ENCODE data around the gene R3HDM1. TPM values are rescaled to one million over a fixed set of nuclear protein-coding genes. Genes with fewer than 3 reads are reported as not detected.
"Not testable (repeated sequence)": the region's sequence is repeated elsewhere in the genome, so short reads cannot be mapped to it uniquely, and the experiment has no call there.

Gene R3HDM1
- total RNA-seq, result 10 to 100 TPM; 14.6 to 21.6 (median 17.7) TPM

DNA sequence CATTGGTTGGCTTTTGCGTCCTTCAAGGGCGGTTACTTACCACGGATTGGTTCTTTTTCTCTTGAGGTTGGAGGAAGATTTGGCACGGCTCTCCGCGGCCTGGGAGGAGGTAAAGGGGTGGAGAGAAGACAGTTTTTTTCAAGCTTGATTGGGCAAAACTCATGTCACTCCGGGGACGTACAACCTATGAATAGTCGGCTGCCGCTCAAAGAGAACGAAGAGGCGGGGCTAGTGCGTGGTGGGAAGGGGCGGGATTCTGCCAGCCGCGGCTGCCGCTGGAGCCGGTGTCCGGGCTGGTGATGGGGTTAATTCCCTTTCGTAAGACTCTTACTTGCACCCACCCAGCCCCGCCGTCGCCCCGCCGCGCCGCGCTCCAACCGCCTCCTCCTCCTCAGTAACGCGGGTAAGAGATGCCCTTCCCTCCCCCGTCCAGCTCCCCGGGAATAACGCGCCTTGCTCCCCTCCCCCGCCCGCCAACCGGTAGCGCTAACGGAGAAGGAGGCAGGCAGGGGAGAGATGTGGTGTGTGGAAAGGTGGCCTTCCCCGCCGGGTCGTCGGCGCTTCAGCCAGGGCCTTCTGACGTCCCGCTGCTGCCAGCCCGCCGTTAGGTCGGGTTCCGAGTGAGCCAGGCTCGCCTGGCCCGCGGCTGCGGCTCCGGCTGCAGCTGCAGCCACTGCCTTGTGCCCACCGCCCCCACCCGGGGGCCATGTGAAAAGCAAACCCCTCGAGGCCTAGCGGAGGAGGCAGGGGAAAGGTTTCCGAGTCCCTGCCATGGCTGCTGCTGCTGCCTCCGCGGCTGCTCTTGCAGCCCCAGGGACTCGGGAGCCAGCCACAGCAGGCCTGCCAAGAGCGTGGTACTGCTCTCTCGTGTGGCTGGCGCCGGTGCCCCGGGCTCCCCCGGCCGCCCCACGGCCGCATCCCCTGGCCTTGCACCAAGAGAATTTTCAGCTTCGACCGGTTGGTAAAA, at the start of gene R3HDM1:
R3HDM1 (plus strand) TSS at position 254 of the 967 bp plus-strand sequence. CDS start 73,362 bp downstream, outside the sequence.
- H3K36me3 ChIP-seq, result no peaks in the 10 kb centered on the region
- intact Hi-C loops (cut with DNase I; ENCODE audit: low total_unique reads), result no loop called here
- H3K4me1 ChIP-seq, result no peaks in the 10 kb centered on the region
- no peaks in the 10 kb centered on the region for H3K27me3 ChIP-seq
- TF ChIP-seq, protein P1, sequence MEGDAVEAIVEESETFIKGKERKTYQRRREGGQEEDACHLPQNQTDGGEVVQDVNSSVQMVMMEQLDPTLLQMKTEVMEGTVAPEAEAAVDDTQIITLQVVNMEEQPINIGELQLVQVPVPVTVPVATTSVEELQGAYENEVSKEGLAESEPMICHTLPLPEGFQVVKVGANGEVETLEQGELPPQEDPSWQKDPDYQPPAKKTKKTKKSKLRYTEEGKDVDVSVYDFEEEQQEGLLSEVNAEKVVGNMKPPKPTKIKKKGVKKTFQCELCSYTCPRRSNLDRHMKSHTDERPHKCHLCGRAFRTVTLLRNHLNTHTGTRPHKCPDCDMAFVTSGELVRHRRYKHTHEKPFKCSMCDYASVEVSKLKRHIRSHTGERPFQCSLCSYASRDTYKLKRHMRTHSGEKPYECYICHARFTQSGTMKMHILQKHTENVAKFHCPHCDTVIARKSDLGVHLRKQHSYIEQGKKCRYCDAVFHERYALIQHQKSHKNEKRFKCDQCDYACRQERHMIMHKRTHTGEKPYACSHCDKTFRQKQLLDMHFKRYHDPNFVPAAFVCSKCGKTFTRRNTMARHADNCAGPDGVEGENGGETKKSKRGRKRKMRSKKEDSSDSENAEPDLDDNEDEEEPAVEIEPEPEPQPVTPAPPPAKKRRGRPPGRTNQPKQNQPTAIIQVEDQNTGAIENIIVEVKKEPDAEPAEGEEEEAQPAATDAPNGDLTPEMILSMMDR (IDR thresholded peaks at IDR 0.05), result no peak
- TF ChIP-seq POLR2AphosphoS5 (IDR thresholded peaks at IDR 0.05), result peak in 1 of 3 donors; percentile 8
- H3K4me3 ChIP-seq, result peak within 1 kb of the TSS; percentile 74 to 90 (median 82)
- H3K27ac ChIP-seq, result peak within 1 kb of the TSS; percentile 92 to 95
- peak; percentile 96 to 99 for DNase-seq (ENCODE audit: low spot score in 2 of 2)
- H3K9me3 ChIP-seq, result no peaks in the 10 kb centered on the region

DNA sequence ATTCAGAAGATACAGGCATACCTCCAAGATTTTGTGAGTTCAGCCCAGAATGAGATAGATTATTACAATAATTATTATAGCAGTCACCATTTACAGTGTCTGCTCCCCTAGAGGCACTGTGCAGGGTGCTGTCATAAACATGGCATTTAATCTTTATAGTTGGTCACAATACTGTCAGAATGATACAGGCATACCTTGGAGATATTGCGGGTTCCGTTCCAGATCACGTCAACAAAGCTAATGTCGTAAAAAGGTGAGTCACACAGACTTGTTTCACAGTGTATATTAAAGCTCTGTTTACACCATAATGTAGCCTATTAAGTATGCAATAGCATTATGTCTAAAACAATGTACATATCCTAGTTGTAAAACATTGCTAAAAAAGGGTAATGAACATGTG, 45.8 kb upstream of the R3HDM1 start:
- H3K27ac ChIP-seq, result no peak overlapping the region
- H3K9me3 ChIP-seq, result peaks cover 0 to 8% of the 10 kb centered on the region in 2 donors
- TF ChIP-seq POLR2AphosphoS5 (IDR thresholded peaks at IDR 0.05) (no peak), POLR2A (IDR thresholded peaks at IDR 0.05) (no peak)
- TF ChIP-seq, protein P1 (IDR thresholded peaks at IDR 0.05), result no peak
- intact Hi-C loops (cut with DNase I; ENCODE audit: low total_unique reads), result no loop called here
- no peaks in the 10 kb centered on the region for H3K27me3 ChIP-seq
- H3K36me3 ChIP-seq, result no peaks in the 10 kb centered on the region
- H3K4me3 ChIP-seq, result no peak overlapping the region
- H3K4me1 ChIP-seq, result no peaks in the 10 kb centered on the region
- DNase-seq (ENCODE audit: low spot score in 2 of 2), result no peak

DNA sequence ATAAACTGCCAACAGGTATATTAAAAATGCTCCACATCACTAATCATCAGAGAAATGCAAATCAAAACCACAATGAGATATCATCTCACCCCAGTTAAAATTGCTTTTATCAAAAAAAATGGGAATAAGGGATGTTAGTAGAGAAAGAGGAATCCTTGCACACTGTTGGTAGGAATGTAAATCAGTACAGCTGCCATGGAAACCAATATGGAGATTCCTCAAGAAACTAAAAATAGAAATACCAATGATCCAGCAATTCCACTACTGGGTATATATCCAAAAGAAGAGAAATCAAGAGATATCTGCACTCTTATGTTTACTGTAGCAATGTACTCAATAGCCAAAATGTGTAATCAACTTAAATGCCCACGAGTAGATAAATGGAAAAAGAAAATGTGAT, 40.9 kb upstream of the R3HDM1 start:
- Histone ChIP-seq H3K4me1 (no peaks in the 10 kb centered on the region), H3K4me3 (no peak overlapping the region), H3K27me3 (no peaks in the 10 kb centered on the region), H3K36me3 (peaks cover 7% of the 10 kb centered on the region), H3K27ac (no peak overlapping the region), H3K9me3 (peaks cover 3 to 8% of the 10 kb centered on the region in 2 donors)
- TF ChIP-seq, protein P1 (IDR thresholded peaks at IDR 0.05), result no peak
- TF ChIP-seq POLR2A (IDR thresholded peaks at IDR 0.05), result no peak
- no peak for DNase-seq (ENCODE audit: low spot score in 2 of 2)
- intact Hi-C loops (cut with DNase I; ENCODE audit: low total_unique reads), result no loop called here

DNA sequence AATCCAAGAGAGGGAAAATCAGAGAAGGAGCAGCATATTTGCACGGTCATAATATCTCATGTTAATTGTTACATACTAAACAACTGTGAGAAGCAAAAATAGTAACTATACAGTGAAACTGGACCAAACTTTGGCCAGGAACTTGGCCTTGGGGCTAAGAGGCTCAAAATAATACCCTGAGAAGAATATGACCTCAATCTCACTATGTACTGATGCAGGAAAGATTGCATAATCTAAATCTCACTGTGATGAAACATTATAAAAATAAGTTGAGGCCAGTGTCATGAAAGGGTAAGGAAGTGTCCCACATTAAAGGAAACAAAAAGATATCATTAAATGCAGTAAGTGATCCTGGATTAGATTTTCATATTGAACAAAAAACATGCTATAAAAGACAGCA, 36.8 kb upstream of the R3HDM1 start:
- Histone ChIP-seq H3K27me3 (no peaks in the 10 kb centered on the region), H3K4me3 (no peak overlapping the region), H3K36me3 (peaks cover 7% of the 10 kb centered on the region), H3K27ac (no peak overlapping the region), H3K9me3 (peaks cover 12% of the 10 kb centered on the region in 2 donors), H3K4me1 (no peaks in the 10 kb centered on the region)
- intact Hi-C loops (cut with DNase I; ENCODE audit: low total_unique reads), result no loop called here
- DNase-seq (ENCODE audit: low spot score in 2 of 2), result no peak
- TF ChIP-seq POLR2AphosphoS5 (IDR thresholded peaks at IDR 0.05) (no peak), POLR2A (IDR thresholded peaks at IDR 0.05) (no peak)

DNA sequence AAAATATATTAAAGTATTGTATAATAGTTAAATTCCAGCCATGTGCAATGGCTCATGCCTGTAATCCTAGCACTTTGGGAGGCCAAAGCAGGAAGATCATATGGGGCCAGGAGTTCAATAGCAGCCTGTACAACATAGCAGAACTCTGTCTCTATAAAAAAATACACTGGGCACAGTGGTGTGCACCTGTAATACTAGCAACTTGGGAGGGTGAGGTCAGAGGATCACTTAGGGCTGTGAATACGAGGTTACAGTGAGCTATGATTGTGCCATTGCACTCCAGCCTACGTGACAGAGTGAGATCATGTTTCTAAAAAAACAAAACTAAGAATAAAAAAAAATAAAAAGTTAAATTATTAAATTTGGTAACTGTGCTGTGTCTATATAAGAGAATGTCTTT, 36.4 kb upstream of the R3HDM1 start:
- no peak for DNase-seq (ENCODE audit: low spot score in 2 of 2)

DNA sequence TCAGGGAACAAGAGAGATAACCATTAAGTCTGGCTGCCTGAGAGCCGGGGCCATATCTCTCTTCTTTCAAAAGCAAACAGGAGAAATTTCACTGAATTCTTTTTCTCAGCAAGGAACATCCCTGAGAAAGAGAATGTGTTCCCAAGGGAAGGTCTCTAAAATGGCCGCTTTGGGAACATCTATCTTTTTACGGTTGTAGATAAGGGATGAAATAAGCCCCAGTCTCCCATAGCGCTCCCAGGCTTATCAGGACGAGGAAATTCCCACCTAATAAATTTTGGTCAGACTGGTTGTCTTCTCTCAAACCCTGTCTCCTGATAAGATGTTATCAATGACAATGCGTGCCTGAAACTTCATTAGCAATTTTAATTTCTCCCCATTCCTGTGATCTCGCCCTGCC, 32.7 kb upstream of the R3HDM1 start:
- H3K4me1 ChIP-seq; intact Hi-C loops (cut with DNase I; ENCODE audit: low total_unique reads); H3K27me3 ChIP-seq; H3K27ac ChIP-seq; H3K4me3 ChIP-seq; H3K36me3 ChIP-seq; DNase-seq (ENCODE audit: low spot score in 2 of 2): not testable (repeated sequence)
- H3K9me3 ChIP-seq, result peaks cover 9 to 12% of the 10 kb centered on the region in 2 donors

More for the DNA sequence above, 36.4 kb upstream of the R3HDM1 start:
- intact Hi-C loops (cut with DNase I; ENCODE audit: low total_unique reads), result no loop called here
- H3K4me3 ChIP-seq, result no peak overlapping the region
- TF ChIP-seq POLR2A (IDR thresholded peaks at IDR 0.05) (no peak), POLR2AphosphoS5 (IDR thresholded peaks at IDR 0.05) (no peak)
- TF ChIP-seq, protein P1 (IDR thresholded peaks at IDR 0.05), result no peak
- H3K36me3 ChIP-seq, result peaks cover 7% of the 10 kb centered on the region
- H3K27ac ChIP-seq, result no peak overlapping the region
- peaks cover 12% of the 10 kb centered on the region in 2 donors for H3K9me3 ChIP-seq
- no peaks in the 10 kb centered on the region for H3K27me3 ChIP-seq
- no peaks in the 10 kb centered on the region for H3K4me1 ChIP-seq
